HEK293 (cell line): ENCODE data around the gene SYNC.

Experiments used
- GLI4 ChIP-seq: fragments of 450-650 bp; formaldehyde crosslinking; IDR thresholded peaks from 2 replicates; pipeline ENCODE4 v1.5.1; 2016; ENCODE audit warnings: missing biosample characterization, missing genetic modification characterization
- GLIS2 ChIP-seq: fragments of 450-650 bp; formaldehyde crosslinking; IDR thresholded peaks from 2 replicates; pipeline ENCODE4 v1.5.1; 2016; ENCODE audit warnings: missing biosample characterization, missing genetic modification characterization
- KLF7 ChIP-seq: fragments of 450-650 bp; formaldehyde crosslinking; IDR thresholded peaks from 2 replicates; pipeline ENCODE4 v1.5.1; 2016; ENCODE audit warnings: missing biosample characterization, missing genetic modification characterization, borderline replicate concordance
- MEIS1 ChIP-seq: sonication (generic); formaldehyde crosslinking; IDR thresholded peaks from 2 replicates; pipeline ENCODE4 v1.8.1; 2022; ENCODE audit warnings: missing genetic modification reagents, mild to moderate bottlenecking, borderline replicate concordance
- RBAK ChIP-seq: fragments of 450-650 bp; formaldehyde crosslinking; IDR thresholded peaks from 2 replicates; pipeline ENCODE4 v1.5.1; 2016; ENCODE audit warnings: missing biosample characterization, missing genetic modification characterization
- TRIM28 ChIP-seq: IDR thresholded peaks from 2 replicates; pipeline ENCODE4 v1.6.1; 2011; ENCODE audit warnings: low read length, control low read depth, borderline replicate concordance
- ZNF121 ChIP-seq: fragments of 450-650 bp; formaldehyde crosslinking; IDR thresholded peaks from 2 replicates; pipeline ENCODE4 v1.5.1; 2016; ENCODE audit warnings: missing biosample characterization, missing genetic modification characterization
- ZNF133 ChIP-seq: fragments of 450-650 bp; formaldehyde crosslinking; IDR thresholded peaks from 2 replicates; pipeline ENCODE4 v1.5.1; 2016; ENCODE audit warnings: missing biosample characterization, missing genetic modification characterization
- ZNF138 ChIP-seq: fragments of 450-650 bp; formaldehyde crosslinking; IDR thresholded peaks from 2 replicates; pipeline ENCODE4 v1.5.1; 2016; ENCODE audit warnings: missing biosample characterization, missing genetic modification characterization, borderline replicate concordance
- ZNF146 ChIP-seq: fragments of 450-650 bp; formaldehyde crosslinking; IDR thresholded peaks from 2 replicates; pipeline ENCODE4 v1.5.1; 2016; ENCODE audit warnings: missing biosample characterization, missing genetic modification characterization
- ZNF157 ChIP-seq: fragments of 450-650 bp; formaldehyde crosslinking; IDR thresholded peaks from 2 replicates; pipeline ENCODE4 v1.5.1; 2016; ENCODE audit warnings: missing biosample characterization, missing genetic modification characterization
- ZNF169 ChIP-seq: fragments of 450-650 bp; formaldehyde crosslinking; IDR thresholded peaks from 2 replicates; pipeline ENCODE4 v1.5.1; 2016; ENCODE audit warnings: missing biosample characterization, missing genetic modification characterization
- ZNF174 ChIP-seq: fragments of 450-650 bp; formaldehyde crosslinking; IDR thresholded peaks from 2 replicates; pipeline ENCODE4 v1.5.0; 2017; ENCODE audit warnings: missing biosample characterization, mild to moderate bottlenecking, missing genetic modification characterization
- ZNF175 ChIP-seq: fragments of 450-650 bp; formaldehyde crosslinking; IDR thresholded peaks from 2 replicates; pipeline ENCODE4 v1.5.1; 2016; ENCODE audit warnings: missing biosample characterization, missing genetic modification characterization
- ZNF211 ChIP-seq: fragments of 450-650 bp; formaldehyde crosslinking; IDR thresholded peaks from 2 replicates; pipeline ENCODE4 v1.5.1; 2016; ENCODE audit warnings: low read depth, missing biosample characterization, missing genetic modification characterization
- ZNF23 ChIP-seq: fragments of 450-650 bp; formaldehyde crosslinking; IDR thresholded peaks from 2 replicates; pipeline ENCODE4 v1.5.1; 2016; ENCODE audit warnings: missing biosample characterization, missing genetic modification characterization, borderline replicate concordance
- ZNF239 ChIP-seq: fragments of 450-650 bp; formaldehyde crosslinking; IDR thresholded peaks from 2 replicates; pipeline ENCODE4 v1.5.1; 2016; ENCODE audit warnings: missing biosample characterization, missing genetic modification characterization
- ZNF426 ChIP-seq: fragments of 450-650 bp; formaldehyde crosslinking; IDR thresholded peaks from 2 replicates; pipeline ENCODE4 v1.5.1; 2017; ENCODE audit warnings: missing biosample characterization, missing genetic modification characterization, mild to moderate bottlenecking, inconsistent platforms, moderate library complexity
- ZNF48 ChIP-seq: fragments of 450-650 bp; formaldehyde crosslinking; IDR thresholded peaks from 2 replicates; pipeline ENCODE4 v1.5.1; 2016; ENCODE audit warnings: missing biosample characterization, missing genetic modification characterization
- ZNF529 ChIP-seq: fragments of 450-650 bp; formaldehyde crosslinking; IDR thresholded peaks from 2 replicates; pipeline ENCODE4 v1.5.1; 2017; ENCODE audit warnings: missing genetic modification characterization, missing biosample characterization; ENCODE audit not compliant: insufficient replicate concordance
- ZNF548 ChIP-seq: fragments of 450-650 bp; formaldehyde crosslinking; IDR thresholded peaks from 2 replicates; pipeline ENCODE4 v1.5.1; 2016; ENCODE audit warnings: missing biosample characterization, missing genetic modification characterization
- ZNF549 ChIP-seq: fragments of 450-650 bp; IDR thresholded peaks from 2 replicates; pipeline ENCODE4 v1.5.1; 2018; ENCODE audit warnings: missing biosample characterization, missing genetic modification characterization, mild to moderate bottlenecking, inconsistent platforms, moderate library complexity
- ZNF558 ChIP-seq: fragments of 450-650 bp; formaldehyde crosslinking; IDR thresholded peaks from 2 replicates; pipeline ENCODE4 v1.5.1; 2016; ENCODE audit warnings: missing biosample characterization, missing genetic modification characterization
- ZNF623 ChIP-seq: fragments of 450-650 bp; formaldehyde crosslinking; IDR thresholded peaks from 2 replicates; pipeline ENCODE4 v1.5.1; 2016; ENCODE audit warnings: missing biosample characterization, missing genetic modification characterization
- ZNF677 ChIP-seq: fragments of 450-650 bp; IDR thresholded peaks from 2 replicates; pipeline ENCODE4 v1.5.0; 2018; ENCODE audit warnings: missing biosample characterization, mild to moderate bottlenecking, missing genetic modification characterization, moderate library complexity
- ZNF707 ChIP-seq: fragments of 450-650 bp; formaldehyde crosslinking; IDR thresholded peaks from 2 replicates; pipeline ENCODE4 v1.5.1; 2016; ENCODE audit warnings: missing biosample characterization, missing genetic modification characterization
- ZNF837 ChIP-seq: fragments of 450-650 bp; formaldehyde crosslinking; IDR thresholded peaks from 2 replicates; pipeline ENCODE4 v1.5.1; 2016; ENCODE audit warnings: missing biosample characterization, missing genetic modification characterization
- TF ChIP-seq, protein P1 (sequence below): fragments of 450-650 bp; formaldehyde crosslinking; IDR thresholded peaks from 2 replicates; pipeline ENCODE4 v1.5.1; 2016; ENCODE audit warnings: missing biosample characterization, missing genetic modification characterization
- TF ChIP-seq, protein P2 (sequence below): fragments of 450-650 bp; IDR thresholded peaks from 2 replicates; pipeline ENCODE4 v1.5.1; 2018; ENCODE audit warnings: missing biosample characterization, missing genetic modification characterization
- TF ChIP-seq, protein P3 (sequence below): fragments of 450-650 bp; formaldehyde crosslinking; IDR thresholded peaks from 2 replicates; pipeline ENCODE4 v1.5.1; 2017; ENCODE audit warnings: missing biosample characterization, missing genetic modification characterization
- TF ChIP-seq, protein P4 (sequence below): fragments of 450-650 bp; formaldehyde crosslinking; IDR thresholded peaks from 2 replicates; pipeline ENCODE4 v1.5.1; 2016; ENCODE audit warnings: missing biosample characterization, missing genetic modification characterization
- TF ChIP-seq, protein P5 (sequence below): fragments of 450-650 bp; formaldehyde crosslinking; IDR thresholded peaks from 2 replicates; pipeline ENCODE4 v1.5.1; 2017; ENCODE audit warnings: missing biosample characterization, missing genetic modification characterization

The SYNC gene

DNA sequence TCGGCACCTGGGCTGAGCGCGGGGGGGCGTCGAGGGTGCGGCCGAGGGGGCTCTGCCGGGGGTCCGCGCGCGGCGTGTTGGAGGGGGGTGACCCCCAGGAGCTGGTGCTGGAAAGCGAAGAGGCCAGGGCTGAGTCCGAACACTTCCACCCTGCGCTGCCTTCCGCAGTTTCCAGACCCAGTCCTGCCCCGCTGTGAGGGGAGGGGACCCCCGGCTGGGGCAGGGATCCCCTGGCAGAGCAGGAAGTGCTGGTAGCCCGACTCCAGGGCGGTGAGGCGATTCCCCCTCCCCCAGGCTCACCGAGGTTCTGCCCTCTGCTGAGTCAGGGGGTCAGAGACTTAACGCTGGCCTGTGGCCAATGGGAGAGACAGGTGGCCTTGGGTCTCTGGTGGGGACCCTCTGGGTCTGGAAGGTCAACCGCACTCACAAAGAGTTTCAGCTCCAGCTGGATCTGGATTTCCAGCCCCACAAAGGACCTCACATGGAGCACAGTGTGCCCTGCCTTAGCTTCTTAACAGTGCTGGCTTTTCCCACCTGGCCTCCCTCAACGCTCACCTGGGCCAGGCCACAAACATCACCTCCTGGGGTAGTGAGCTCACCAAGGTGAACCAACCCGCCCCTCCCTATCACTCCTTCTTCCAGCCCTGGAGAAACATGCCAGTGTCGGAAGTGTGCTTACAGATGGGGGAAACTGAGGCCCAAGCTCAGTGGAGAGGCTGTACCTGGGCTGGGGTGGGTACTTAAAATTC, 39.8 kb upstream of the SYNC start (continued):
- TF ChIP-seq, protein P1, sequence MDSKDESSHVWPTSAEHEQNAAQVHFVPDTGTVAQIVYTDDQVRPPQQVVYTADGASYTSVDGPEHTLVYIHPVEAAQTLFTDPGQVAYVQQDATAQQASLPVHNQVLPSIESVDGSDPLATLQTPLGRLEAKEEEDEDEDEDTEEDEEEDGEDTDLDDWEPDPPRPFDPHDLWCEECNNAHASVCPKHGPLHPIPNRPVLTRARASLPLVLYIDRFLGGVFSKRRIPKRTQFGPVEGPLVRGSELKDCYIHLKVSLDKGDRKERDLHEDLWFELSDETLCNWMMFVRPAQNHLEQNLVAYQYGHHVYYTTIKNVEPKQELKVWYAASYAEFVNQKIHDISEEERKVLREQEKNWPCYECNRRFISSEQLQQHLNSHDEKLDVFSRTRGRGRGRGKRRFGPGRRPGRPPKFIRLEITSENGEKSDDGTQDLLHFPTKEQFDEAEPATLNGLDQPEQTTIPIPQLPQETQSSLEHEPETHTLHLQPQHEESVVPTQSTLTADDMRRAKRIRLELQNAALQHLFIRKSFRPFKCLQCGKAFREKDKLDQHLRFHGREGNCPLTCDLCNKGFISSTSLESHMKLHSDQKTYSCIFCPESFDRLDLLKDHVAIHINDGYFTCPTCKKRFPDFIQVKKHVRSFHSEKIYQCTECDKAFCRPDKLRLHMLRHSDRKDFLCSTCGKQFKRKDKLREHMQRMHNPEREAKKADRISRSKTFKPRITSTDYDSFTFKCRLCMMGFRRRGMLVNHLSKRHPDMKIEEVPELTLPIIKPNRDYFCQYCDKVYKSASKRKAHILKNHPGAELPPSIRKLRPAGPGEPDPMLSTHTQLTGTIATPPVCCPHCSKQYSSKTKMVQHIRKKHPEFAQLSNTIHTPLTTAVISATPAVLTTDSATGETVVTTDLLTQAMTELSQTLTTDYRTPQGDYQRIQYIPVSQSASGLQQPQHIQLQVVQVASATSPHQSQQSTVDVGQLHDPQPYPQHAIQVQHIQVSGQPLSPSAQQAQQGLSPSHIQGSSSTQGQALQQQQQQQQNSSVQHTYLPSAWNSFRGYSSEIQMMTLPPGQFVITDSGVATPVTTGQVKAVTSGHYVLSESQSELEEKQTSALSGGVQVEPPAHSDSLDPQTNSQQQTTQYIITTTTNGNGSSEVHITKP (tag by site-specific recombination) = 0 out of 2 replicates have a peak, but pooled peaks have one; percentile 38
- TF ChIP-seq GLIS2 (tag by site-specific recombination) (peak; percentile 99), ZNF169 (no peak), ZNF707 (tag by site-specific recombination) (no peak), ZNF837 (tag by site-specific recombination) (no peak), ZNF548 (no peak), ZNF175 (tag by site-specific recombination) (no peak), GLI4 (tag by site-specific recombination) (no peak), ZNF157 (tag by site-specific recombination) (no peak), ZNF211 (tag by site-specific recombination) (no peak), ZNF623 (no peak), ZNF174 (no peak), ZNF146 (no peak), ZNF549 (tag by site-specific recombination) (no peak), ZNF677 (tag by site-specific recombination) (no peak), TRIM28 (no peak), ZNF23 (no peak), ZNF426 (tag by site-specific recombination) (no peak), KLF7 (no peak), ZNF121 (no peak), ZNF48 (tag by site-specific recombination) (no peak), ZNF558 (tag by site-specific recombination) (no peak), ZNF529 (tag by site-specific recombination) (no peak), ZNF133 (tag by site-specific recombination) (no peak), MEIS1 (CRISPR knock-in tag) (no peak), ZNF239 (tag by site-specific recombination) (no peak), RBAK (no peak), ZNF138 (tag by site-specific recombination) (no peak)
- TF ChIP-seq, protein P2, sequence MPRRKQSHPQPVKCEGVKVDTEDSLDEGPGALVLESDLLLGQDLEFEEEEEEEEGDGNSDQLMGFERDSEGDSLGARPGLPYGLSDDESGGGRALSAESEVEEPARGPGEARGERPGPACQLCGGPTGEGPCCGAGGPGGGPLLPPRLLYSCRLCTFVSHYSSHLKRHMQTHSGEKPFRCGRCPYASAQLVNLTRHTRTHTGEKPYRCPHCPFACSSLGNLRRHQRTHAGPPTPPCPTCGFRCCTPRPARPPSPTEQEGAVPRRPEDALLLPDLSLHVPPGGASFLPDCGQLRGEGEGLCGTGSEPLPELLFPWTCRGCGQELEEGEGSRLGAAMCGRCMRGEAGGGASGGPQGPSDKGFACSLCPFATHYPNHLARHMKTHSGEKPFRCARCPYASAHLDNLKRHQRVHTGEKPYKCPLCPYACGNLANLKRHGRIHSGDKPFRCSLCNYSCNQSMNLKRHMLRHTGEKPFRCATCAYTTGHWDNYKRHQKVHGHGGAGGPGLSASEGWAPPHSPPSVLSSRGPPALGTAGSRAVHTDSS = no peak
- TF ChIP-seq, protein P3, sequence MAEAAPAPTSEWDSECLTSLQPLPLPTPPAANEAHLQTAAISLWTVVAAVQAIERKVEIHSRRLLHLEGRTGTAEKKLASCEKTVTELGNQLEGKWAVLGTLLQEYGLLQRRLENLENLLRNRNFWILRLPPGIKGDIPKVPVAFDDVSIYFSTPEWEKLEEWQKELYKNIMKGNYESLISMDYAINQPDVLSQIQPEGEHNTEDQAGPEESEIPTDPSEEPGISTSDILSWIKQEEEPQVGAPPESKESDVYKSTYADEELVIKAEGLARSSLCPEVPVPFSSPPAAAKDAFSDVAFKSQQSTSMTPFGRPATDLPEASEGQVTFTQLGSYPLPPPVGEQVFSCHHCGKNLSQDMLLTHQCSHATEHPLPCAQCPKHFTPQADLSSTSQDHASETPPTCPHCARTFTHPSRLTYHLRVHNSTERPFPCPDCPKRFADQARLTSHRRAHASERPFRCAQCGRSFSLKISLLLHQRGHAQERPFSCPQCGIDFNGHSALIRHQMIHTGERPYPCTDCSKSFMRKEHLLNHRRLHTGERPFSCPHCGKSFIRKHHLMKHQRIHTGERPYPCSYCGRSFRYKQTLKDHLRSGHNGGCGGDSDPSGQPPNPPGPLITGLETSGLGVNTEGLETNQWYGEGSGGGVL (tag by site-specific recombination) = peak; percentile 39
- TF ChIP-seq, protein P4, sequence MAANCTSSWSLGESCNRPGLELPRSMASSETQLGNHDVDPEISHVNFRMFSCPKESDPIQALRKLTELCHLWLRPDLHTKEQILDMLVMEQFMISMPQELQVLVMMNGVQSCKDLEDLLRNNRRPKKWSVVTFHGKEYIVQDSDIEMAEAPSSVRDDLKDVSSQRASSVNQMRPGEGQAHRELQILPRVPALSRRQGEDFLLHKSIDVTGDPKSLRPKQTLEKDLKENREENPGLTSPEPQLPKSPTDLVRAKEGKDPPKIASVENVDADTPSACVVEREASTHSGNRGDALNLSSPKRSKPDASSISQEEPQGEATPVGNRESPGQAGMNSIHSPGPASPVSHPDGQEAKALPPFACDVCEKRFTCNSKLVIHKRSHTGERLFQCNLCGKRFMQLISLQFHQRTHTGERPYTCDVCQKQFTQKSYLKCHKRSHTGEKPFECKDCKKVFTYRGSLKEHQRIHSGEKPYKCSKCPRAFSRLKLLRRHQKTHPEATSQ (tag by site-specific recombination) = no peak
- TF ChIP-seq, protein P5, sequence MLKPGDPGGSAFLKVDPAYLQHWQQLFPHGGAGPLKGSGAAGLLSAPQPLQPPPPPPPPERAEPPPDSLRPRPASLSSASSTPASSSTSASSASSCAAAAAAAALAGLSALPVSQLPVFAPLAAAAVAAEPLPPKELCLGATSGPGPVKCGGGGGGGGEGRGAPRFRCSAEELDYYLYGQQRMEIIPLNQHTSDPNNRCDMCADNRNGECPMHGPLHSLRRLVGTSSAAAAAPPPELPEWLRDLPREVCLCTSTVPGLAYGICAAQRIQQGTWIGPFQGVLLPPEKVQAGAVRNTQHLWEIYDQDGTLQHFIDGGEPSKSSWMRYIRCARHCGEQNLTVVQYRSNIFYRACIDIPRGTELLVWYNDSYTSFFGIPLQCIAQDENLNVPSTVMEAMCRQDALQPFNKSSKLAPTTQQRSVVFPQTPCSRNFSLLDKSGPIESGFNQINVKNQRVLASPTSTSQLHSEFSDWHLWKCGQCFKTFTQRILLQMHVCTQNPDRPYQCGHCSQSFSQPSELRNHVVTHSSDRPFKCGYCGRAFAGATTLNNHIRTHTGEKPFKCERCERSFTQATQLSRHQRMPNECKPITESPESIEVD (tag by site-specific recombination) = no peak
